GM12878 (cell line): Measurements from ENCODE around the gene UFD1. TPM values are rescaled to one million over a fixed set of nuclear protein-coding genes. Genes with fewer than 3 reads are reported as not detected.

Source experiments
- ASH2L ChIP-seq: fragments of 300-600, 200-600 bp; sonication (generic); IDR thresholded peaks from 2 replicates; pipeline ENCODE4 v1.6.1; 2017; ENCODE audit warnings: low read depth, mild to moderate bottlenecking, borderline replicate concordance
- DPF2 ChIP-seq: fragments of 450-650 bp; IDR thresholded peaks from 2 replicates; pipeline ENCODE4 v1.6.1; 2017; ENCODE audit warnings: mild to moderate bottlenecking
- EED ChIP-seq: sonication (generic); IDR thresholded peaks from 2 replicates; pipeline ENCODE4 v1.6.1; 2016; ENCODE audit warnings: antibody characterized with exemption, low read depth
- ESRRA ChIP-seq: IDR thresholded peaks from 2 replicates; pipeline ENCODE4 v1.6.1; 2012; ENCODE audit warnings: mild to moderate bottlenecking, low read length, improper control_type of control experiment
- ETV6 ChIP-seq, 2 experiments: fragments of 450-650 bp in 1 of 2; IDR thresholded peaks in 1 of 2; conservative IDR thresholded peaks in 1 of 2; 2 replicates each; pipeline ENCODE4 v1.6.1; 2014; ENCODE audit warnings: antibody characterized with exemption in 1 of 2, borderline replicate concordance in 1 of 2, low read depth in 1 of 2, mild to moderate bottlenecking in 1 of 2, moderate library complexity in 1 of 2
- EZH2 ChIP-seq: IDR thresholded peaks from 2 replicates; pipeline ENCODE4 v1.6.1; 2012; ENCODE audit warnings: low read depth, mild to moderate bottlenecking, control low read depth, inconsistent platforms, low read length, borderline replicate concordance; ENCODE audit not compliant: control insufficient read depth
- FOS ChIP-seq: IDR thresholded peaks from 3 replicates; pipeline ENCODE4 v1.6.1; 2011; ENCODE audit warnings: borderline replicate concordance; ENCODE audit not compliant: insufficient read length; ENCODE audit errors: extremely low read depth
- HDAC6 ChIP-seq: fragments of 200-600 bp; sonication (generic); IDR thresholded peaks from one replicate; pipeline ENCODE4 v1.8.0; 2017; ENCODE audit warnings: antibody characterized with exemption; ENCODE audit not compliant: unreplicated experiment
- KAT2A ChIP-seq: conservative IDR thresholded peaks from 2 replicates; pipeline ENCODE4 v1.6.1; 2011; ENCODE audit warnings: low read depth, low read length; ENCODE audit not compliant: control insufficient read depth
- KDM1A ChIP-seq: fragments of 200-600 bp; sonication (generic); IDR thresholded peaks from 2 replicates; pipeline ENCODE4 v1.6.1; 2016; ENCODE audit warnings: borderline replicate concordance
- MEF2B ChIP-seq: fragments of 450-650 bp; IDR thresholded peaks from 2 replicates; pipeline ENCODE4 v1.6.1; 2018; ENCODE audit warnings: mild to moderate bottlenecking, moderate library complexity; ENCODE audit not compliant: partially characterized antibody, poor library complexity, severe bottlenecking
- NR2F1 ChIP-seq: fragments of 450-650 bp; conservative IDR thresholded peaks from 2 replicates; pipeline ENCODE4 v1.6.1; 2017; ENCODE audit warnings: mild to moderate bottlenecking
- NRF1 ChIP-seq: conservative IDR thresholded peaks from 2 replicates; pipeline ENCODE4 v1.6.1; 2011; ENCODE audit warnings: mild to moderate bottlenecking, low read depth, low read length, improper control_type of control experiment
- PAX5 ChIP-seq: IDR thresholded peaks from 2 replicates; pipeline ENCODE4 v1.6.1; 2011; ENCODE audit warnings: low read depth, low read length, borderline replicate concordance
- RBBP5 ChIP-seq: fragments of 200-600 bp; sonication (generic); conservative IDR thresholded peaks from 2 replicates; pipeline ENCODE4 v1.6.1; 2016
- SMAD1 ChIP-seq: fragments of 450-650 bp; IDR thresholded peaks from 2 replicates; pipeline ENCODE4 v1.6.1; 2018; ENCODE audit warnings: mild to moderate bottlenecking, low read depth; ENCODE audit not compliant: partially characterized antibody
- TCF12 ChIP-seq: IDR thresholded peaks from 2 replicates; pipeline ENCODE4 v1.6.1; 2011; ENCODE audit warnings: low read depth, mild to moderate bottlenecking, low read length
- YBX1 ChIP-seq: fragments of 450-650 bp; IDR thresholded peaks from 2 replicates; pipeline ENCODE4 v1.6.1; 2016; ENCODE audit warnings: antibody characterized with exemption
- ZSCAN29 ChIP-seq: fragments of 450-650 bp; IDR thresholded peaks from 2 replicates; pipeline ENCODE4 v1.6.1; 2017; ENCODE audit warnings: mild to moderate bottlenecking, moderate library complexity
- polyA plus RNA-seq, 11 experiments: library from polyadenylated mRNA; depleted of rRNA in 4 of 11; unstranded in 6 of 11; stranded (reverse) in 5 of 11; fragments of >200 nt; fragmentation: Nextera tagmentation in 4 of 11; fragmentation: Illumina TruSeq in 1 of 11; extraction: Ambion mirVana in 4 of 11; extraction: Trizol in 1 of 11; gene quantifications; 1 replicate in 1 of 11; 2 replicates in 10 of 11; pipeline versions ENCODE4 v1.2.1 to v1.2.3, GENCODE V29; 2011 to 2016; ENCODE audit warnings: inconsistent platforms in 2 of 11, missing spikeins in 2 of 11, low read depth in 1 of 11
- total RNA-seq, 4 experiments: library from RNA; depleted of rRNA in 3 of 4; stranded (reverse); fragments of >200 nt in 3 of 4; fragmentation: Illumina TruSeq in 1 of 4; extraction: Trizol in 1 of 4; gene quantifications; 2 replicates each; pipeline versions ENCODE4 v1.2.1 to v1.2.3, GENCODE V29; 2013 to 2021
- TF ChIP-seq, protein P1 (sequence below): IDR thresholded peaks from 2 replicates; pipeline ENCODE4 v1.6.1; 2012; ENCODE audit warnings: improper control_type of control experiment, low read depth, low read length; ENCODE audit not compliant: insufficient replicate concordance
- TF ChIP-seq, protein P2 (sequence below): fragments of 450-650 bp; conservative IDR thresholded peaks from 2 replicates; pipeline ENCODE4 v1.6.1; 2017; ENCODE audit warnings: mild to moderate bottlenecking, moderate library complexity
- TF ChIP-seq, protein P3 (sequence below): fragments of 450-650 bp; IDR thresholded peaks from 2 replicates; pipeline ENCODE4 v1.6.1; 2016; ENCODE audit warnings: mild to moderate bottlenecking

Gene UFD1
- total and polyA plus RNA-seq, 10 of the 15 experiments (the other 5 are each of a cell fraction or from before 2014, with no cell fraction given): 67.2 to 143 (median 117) TPM

DNA sequence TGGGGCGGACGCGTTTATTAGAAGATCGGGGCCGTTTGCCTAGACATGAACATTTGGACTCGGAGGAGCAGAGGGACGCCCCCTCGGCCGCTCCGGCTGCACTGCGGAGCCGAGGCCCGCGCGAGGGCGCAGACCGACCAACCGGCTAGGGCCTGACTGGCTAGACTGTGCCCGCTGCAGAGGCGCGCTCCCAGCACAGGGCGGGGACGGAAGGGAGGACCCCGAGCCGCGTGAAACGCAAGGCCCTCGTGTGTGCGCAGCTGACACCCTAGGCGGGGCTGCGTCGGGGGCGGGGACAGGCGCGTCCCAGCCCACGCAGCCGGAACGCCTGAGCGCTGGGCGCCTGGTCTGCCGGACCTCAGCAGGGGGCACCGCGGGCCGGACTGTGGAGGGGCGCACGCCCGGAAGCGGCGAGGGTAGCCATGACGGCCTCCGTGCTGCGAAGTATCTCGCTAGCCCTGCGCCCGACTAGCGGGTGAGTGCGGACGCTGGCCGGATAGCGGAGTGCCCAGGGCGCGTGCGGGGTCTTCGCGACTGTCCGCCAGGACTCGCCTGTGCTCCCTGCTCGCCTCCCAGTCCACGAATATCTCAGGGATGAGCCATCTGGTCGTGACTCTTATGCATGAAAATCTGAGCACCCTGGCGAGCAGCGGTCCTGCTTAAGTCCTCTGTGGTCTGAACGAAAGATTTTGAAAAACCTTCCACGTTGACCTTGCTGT is 46.7 kb downstream of the UFD1 start, which contains the start of gene MRPL40 (continued):
- peak; percentile 73 for TF ChIP-seq PAX5
- TF ChIP-seq, protein P1, sequence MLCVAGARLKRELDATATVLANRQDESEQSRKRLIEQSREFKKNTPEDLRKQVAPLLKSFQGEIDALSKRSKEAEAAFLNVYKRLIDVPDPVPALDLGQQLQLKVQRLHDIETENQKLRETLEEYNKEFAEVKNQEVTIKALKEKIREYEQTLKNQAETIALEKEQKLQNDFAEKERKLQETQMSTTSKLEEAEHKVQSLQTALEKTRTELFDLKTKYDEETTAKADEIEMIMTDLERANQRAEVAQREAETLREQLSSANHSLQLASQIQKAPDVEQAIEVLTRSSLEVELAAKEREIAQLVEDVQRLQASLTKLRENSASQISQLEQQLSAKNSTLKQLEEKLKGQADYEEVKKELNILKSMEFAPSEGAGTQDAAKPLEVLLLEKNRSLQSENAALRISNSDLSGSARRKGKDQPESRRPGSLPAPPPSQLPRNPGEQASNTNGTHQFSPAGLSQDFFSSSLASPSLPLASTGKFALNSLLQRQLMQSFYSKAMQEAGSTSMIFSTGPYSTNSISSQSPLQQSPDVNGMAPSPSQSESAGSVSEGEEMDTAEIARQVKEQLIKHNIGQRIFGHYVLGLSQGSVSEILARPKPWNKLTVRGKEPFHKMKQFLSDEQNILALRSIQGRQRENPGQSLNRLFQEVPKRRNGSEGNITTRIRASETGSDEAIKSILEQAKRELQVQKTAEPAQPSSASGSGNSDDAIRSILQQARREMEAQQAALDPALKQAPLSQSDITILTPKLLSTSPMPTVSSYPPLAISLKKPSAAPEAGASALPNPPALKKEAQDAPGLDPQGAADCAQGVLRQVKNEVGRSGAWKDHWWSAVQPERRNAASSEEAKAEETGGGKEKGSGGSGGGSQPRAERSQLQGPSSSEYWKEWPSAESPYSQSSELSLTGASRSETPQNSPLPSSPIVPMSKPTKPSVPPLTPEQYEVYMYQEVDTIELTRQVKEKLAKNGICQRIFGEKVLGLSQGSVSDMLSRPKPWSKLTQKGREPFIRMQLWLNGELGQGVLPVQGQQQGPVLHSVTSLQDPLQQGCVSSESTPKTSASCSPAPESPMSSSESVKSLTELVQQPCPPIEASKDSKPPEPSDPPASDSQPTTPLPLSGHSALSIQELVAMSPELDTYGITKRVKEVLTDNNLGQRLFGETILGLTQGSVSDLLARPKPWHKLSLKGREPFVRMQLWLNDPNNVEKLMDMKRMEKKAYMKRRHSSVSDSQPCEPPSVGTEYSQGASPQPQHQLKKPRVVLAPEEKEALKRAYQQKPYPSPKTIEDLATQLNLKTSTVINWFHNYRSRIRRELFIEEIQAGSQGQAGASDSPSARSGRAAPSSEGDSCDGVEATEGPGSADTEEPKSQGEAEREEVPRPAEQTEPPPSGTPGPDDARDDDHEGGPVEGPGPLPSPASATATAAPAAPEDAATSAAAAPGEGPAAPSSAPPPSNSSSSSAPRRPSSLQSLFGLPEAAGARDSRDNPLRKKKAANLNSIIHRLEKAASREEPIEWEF: no peak
- no peak for TF ChIP-seq RBBP5
- TF ChIP-seq EZH2: no peak
- peak; percentile 79; the same call in 1 of the 2 replicates for TF ChIP-seq ZSCAN29
- peak; percentile 57 for TF ChIP-seq SMAD1
- no peak for TF ChIP-seq KDM1A
- TF ChIP-seq MEF2B: peak; percentile 67
- TF ChIP-seq ETV6 (conservative IDR thresholded peaks at IDR 0.05 in 1 of 2, IDR thresholded peaks at IDR 0.05 in 1 of 2; ENCODE audit: borderline replicate concordance in 1 of 2, low read depth in 1 of 2): peak in 1 of 2 experiments; percentile 44; a peak in 1 of 4 replicates
- TF ChIP-seq DPF2: peak; percentile 67
- TF ChIP-seq FOS: no peak
- peak; percentile 91 for TF ChIP-seq ESRRA
- no peak for TF ChIP-seq YBX1
- no peak for TF ChIP-seq HDAC6
- peak; percentile 59 for TF ChIP-seq NR2F1
- TF ChIP-seq, protein P2, sequence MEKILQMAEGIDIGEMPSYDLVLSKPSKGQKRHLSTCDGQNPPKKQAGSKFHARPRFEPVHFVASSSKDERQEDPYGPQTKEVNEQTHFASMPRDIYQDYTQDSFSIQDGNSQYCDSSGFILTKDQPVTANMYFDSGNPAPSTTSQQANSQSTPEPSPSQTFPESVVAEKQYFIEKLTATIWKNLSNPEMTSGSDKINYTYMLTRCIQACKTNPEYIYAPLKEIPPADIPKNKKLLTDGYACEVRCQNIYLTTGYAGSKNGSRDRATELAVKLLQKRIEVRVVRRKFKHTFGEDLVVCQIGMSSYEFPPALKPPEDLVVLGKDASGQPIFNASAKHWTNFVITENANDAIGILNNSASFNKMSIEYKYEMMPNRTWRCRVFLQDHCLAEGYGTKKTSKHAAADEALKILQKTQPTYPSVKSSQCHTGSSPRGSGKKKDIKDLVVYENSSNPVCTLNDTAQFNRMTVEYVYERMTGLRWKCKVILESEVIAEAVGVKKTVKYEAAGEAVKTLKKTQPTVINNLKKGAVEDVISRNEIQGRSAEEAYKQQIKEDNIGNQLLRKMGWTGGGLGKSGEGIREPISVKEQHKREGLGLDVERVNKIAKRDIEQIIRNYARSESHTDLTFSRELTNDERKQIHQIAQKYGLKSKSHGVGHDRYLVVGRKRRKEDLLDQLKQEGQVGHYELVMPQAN: peak; percentile 65
- TF ChIP-seq ASH2L: peak; percentile 12; the same call in 1 of the 2 replicates
- TF ChIP-seq KAT2A: no peak
- TF ChIP-seq TCF12: peak; percentile 84
- TF ChIP-seq NRF1: peak; percentile 52
- peak; percentile 22; the same call in 1 of the 2 replicates for TF ChIP-seq EED
- TF ChIP-seq, protein P3, sequence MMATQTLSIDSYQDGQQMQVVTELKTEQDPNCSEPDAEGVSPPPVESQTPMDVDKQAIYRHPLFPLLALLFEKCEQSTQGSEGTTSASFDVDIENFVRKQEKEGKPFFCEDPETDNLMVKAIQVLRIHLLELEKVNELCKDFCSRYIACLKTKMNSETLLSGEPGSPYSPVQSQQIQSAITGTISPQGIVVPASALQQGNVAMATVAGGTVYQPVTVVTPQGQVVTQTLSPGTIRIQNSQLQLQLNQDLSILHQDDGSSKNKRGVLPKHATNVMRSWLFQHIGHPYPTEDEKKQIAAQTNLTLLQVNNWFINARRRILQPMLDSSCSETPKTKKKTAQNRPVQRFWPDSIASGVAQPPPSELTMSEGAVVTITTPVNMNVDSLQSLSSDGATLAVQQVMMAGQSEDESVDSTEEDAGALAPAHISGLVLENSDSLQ: peak; percentile 50; the same call in 1 of the 2 replicates
